HS-5 (cell line): ENCODE data around the gene EPHA5.
"Not testable (repeated sequence)": the region's sequence is repeated elsewhere in the genome, so short reads cannot be mapped to it uniquely, and the experiment has no call there.

ENCODE experiments used
- DNase-seq: peaks from one replicate; pipeline ENCODE4 v3.0.0-alpha.2; 2012; ENCODE audit warnings: low read depth

The EPHA5 gene

GRCh38 chr4:65367306-65367705 is 303.0 kb downstream of the EPHA5 start:
- DNase-seq: no peak

GRCh38 chr4:65358914-65359313 is 311.4 kb downstream of the EPHA5 start:
- DNase-seq: no peak

GRCh38 chr4:65353098-65353497 is 317.2 kb downstream of the EPHA5 start:
- no peak for DNase-seq

GRCh38 chr4:65344278-65344825 is 325.9 kb downstream of the EPHA5 start:
- no peak for DNase-seq

- DNase-seq: no peak
Measured at GRCh38 chr4:65343342-65343741, 326.9 kb downstream of the EPHA5 start.

- no peak for DNase-seq
Measured at GRCh38 chr4:65341557-65341956, 328.7 kb downstream of the EPHA5 start.

GRCh38 chr4:65340382-65341109 is 329.7 kb downstream of the EPHA5 start:
- no peak for DNase-seq

GRCh38 chr4:65337371-65337770 is 332.9 kb downstream of the EPHA5 start:
- no peak for DNase-seq

- DNase-seq: no peak
Measured at GRCh38 chr4:65336465-65336864, 333.8 kb downstream of the EPHA5 start.

GRCh38 chr4:65316534-65316933 is 353.8 kb downstream of the EPHA5 start:
- no peak for DNase-seq

- DNase-seq: no peak
Measured at GRCh38 chr4:65311120-65311519, 359.2 kb downstream of the EPHA5 start.

- no peak for DNase-seq
Measured at GRCh38 chr4:65310586-65310985, 359.7 kb downstream of the EPHA5 start.

- not testable (repeated sequence) for DNase-seq
Measured at GRCh38 chr4:65308626-65309025, 361.7 kb downstream of the EPHA5 start.

- no peak for DNase-seq
Measured at GRCh38 chr4:65302145-65302544, 368.1 kb downstream of the EPHA5 start.

- DNase-seq: no peak
Measured at GRCh38 chr4:65296246-65296645, 374.0 kb downstream of the EPHA5 start.

GRCh38 chr4:65287071-65287470 is 383.2 kb downstream of the EPHA5 start:
- no peak for DNase-seq
